GM19328 (cell line): Measurements from ENCODE around the gene NOSIP.

ENCODE experiments used
- ATAC-seq: cut with Tn5 transposase; IDR thresholded peaks from one replicate; pipeline ENCODE4 v1.9.1; 2021; ENCODE audit warnings: mild to moderate bottlenecking, moderate library complexity; ENCODE audit not compliant: unreplicated experiment

The NOSIP gene

GRCh38 chr19:49546825-49547565, 33.4 kb downstream of the NOSIP start:
- no peak for ATAC-seq

GRCh38 chr19:49544154-49544553, 36.2 kb downstream of the NOSIP start:
- no peak for ATAC-seq

DNA sequence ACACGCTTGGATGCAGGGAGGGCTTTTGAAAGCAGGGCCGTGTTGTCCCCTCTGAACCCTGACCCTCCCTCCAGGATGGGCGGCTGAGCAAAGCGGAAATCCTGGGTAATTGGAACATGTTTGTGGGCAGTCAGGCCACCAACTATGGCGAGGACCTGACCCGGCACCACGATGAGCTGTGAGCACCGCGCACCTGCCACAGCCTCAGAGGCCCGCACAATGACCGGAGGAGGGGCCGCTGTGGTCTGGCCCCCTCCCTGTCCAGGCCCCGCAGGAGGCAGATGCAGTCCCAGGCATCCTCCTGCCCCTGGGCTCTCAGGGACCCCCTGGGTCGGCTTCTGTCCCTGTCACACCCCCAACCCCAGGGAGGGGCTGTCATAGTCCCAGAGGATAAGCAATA, 37.3 kb downstream of the NOSIP start:
- no peak for ATAC-seq

- no peak for ATAC-seq
Observed at GRCh38 chr19:49542446-49542845, 37.9 kb downstream of the NOSIP start.

- ATAC-seq: no peak
Observed at GRCh38 chr19:49541914-49542313, 38.4 kb downstream of the NOSIP start.

DNA sequence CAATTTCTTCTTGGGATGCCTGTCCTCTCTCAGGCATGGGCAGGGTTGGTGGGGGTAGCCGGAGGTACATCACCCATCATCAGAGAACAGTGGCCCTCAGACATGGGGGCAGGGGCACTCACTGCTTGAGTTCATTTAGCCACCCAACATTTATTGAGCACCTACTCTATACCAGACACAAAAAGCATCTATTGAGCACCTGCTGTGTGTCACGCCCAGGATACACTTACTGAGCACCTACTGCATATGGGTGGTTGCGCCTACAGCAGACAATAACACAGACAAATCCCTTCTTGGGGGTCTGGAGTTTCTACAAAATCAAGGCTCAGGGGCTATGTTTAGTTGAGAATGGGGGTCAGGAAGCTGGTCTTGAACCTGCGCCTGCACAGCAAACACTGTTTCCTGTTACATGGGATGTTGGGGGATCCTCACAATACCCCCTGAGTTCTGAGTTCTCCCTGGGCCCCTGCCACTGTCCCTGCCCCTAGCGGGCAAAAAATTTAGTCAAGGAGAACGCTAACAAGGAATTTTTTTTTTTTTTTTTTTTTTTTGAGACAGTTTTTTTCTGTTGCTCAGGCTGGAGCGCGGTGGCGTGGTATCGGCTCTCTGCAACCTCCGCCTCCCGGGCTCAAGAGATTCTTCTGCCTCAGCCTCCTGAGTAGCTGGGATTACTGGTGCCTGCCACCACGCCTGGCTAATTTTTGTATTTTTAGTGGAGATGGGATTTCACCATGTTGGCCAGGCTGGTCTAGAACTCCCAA, 41.0 kb downstream of the NOSIP start:
- ATAC-seq: no peak

DNA sequence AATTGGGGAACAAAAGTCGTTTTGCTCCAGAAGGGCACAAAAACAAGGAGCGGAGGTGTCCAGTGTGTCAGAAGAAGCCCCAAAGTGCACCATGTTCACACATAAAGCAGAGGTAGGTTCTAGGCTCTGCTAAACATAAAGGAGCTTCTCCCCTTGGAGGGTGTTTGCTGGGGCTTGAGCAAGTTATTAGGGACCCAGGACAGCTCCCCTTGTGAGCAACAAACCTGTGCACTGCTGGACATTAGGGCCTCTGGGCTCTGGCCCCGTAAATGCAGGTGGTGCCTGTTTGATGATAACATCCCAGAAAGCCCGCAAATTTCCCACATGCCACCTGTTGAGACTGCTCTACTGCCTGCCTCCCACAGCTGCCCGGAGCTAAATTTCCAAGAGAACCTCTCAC, 41.7 kb downstream of the NOSIP start:
- ATAC-seq: no peak

DNA sequence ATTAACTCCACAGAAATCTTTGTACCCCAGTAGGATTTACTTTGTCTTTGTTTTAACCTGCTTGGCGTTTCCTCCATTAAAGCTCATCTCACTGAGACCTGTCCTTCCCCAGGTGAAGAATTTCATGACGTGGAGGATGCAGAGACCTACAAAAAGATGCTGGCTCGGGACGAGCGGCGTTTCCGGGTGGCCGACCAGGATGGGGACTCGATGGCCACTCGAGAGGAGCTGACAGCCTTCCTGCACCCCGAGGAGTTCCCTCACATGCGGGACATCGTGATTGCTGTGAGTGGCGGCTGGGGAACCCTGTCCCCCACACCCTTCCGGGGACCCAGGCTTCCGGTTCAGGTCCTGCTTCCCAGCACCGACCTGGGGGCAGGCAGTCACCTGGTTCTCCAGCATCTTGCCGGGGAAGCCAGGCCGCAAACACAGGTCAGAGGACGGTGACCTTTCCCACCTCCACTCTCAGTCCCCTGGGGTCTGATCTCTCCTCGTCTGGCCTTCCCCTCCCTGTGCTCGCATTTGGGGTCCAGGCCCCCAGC, 43.4 kb downstream of the NOSIP start:
- ATAC-seq: no peak

- no peak for ATAC-seq
Observed at GRCh38 chr19:49534632-49535385, 45.5 kb downstream of the NOSIP start.

GRCh38 chr19:49533551-49534488, 46.5 kb downstream of the NOSIP start:
- ATAC-seq: no peak

DNA sequence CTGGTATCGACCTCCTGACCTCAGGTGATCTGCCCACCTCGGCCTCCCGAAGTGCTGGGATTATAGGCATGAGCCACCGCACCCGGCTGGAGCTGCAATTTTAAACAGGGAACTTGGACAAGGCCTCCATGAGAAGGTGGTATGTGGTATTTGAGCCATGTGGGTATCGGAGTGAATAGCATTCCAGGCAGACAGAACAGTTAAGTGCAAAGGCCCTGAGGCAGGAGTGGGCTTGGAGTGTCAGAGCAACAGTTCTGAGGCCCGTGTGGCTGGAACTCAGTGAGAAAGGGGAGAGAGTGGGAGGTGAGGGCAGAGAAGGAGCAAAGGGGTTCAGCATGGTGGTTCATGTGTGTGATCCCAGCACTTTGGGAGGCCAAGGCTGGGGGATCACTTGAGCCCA, 49.6 kb downstream of the NOSIP start:
- no peak for ATAC-seq

DNA sequence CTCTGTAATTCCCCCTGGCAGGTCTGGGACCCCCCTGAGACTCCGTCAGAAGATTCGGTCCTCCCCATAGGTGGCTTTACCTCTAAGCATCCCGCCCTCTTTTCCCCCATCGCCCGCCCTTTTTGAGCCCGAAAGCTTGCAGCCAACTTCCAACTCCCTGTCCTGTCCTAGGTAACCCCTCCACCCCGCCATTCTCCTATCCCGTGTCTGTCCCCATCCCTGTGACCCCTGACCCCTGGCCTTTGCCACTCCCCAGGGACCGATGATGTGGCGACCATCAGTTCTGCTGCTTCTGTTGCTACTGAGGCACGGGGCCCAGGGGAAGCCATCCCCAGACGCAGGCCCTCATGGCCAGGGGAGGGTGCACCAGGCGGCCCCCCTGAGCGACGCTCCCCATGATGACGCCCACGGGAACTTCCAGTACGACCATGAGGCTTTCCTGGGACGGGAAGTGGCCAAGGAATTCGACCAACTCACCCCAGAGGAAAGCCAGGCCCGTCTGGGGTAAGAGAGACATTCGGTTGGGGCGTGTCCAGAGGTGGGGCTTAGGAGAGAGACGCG, 52.1 kb downstream of the NOSIP start:
- no peak for ATAC-seq

DNA sequence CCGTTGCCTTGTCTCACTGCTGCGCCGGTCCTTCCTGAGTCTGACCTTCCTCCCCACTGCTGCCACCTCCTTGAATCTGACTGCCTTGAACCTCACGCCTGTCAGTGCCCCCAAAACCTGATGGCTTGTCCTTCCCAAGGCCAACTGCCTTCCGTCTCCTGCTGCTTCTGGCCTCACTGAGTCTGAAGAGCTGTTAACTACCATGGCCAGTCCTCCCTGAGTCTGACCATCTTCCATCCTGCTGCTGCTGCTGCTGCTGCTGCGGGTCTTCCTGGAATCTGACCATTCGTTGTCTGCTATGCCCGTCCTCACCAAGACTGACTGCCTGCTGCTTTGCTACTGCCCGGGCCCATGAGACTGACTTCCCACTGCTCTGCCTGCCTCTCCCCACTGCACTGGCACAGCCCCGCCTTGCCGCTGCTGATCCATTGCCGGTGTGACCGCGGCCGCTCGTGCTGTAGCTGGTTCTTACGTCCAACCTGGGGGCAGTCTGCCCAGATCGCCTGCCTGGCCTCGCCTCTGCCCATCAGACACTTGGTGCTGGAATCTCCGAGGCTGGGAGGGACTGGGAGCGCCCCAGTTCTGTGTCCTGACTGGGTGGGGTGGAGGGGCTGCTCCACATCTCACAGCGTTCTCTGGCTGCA, 55.4 kb downstream of the NOSIP start:
- no peak for ATAC-seq

DNA sequence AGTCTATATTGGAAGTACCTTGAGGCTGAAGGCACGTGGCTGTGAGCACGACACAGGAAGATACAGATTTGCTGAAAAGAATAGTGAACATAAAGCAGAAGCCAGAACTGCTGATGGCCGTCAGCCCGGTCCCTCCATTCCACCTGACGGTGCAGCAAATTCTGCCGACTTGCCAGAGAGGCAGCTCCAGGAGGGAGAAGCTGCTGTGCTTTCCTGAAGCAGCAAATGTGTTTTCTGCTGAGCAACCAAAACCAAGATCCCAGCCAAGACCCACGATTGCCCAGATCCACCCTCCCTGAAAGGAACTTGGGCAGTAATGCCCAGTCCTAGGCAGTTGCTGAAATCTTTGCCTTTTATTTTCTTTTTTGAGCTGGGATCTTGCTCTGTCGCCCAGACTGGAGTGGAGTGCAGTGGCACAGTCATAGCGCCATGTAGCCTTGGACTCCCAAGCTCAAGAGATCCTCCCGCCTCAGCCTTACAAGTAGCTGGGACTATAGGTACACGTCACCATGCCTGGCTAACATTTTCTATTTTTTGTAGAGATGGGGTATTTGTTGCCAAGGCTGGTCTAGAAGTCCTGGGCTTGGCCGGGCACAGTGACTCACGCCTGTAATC, 59.5 kb downstream of the NOSIP start:
- no peak for ATAC-seq

GRCh38 chr19:49518033-49518432, 62.3 kb downstream of the NOSIP start:
- ATAC-seq: no peak

- no peak for ATAC-seq
Observed at GRCh38 chr19:49515767-49516166, 64.6 kb downstream of the NOSIP start.

GRCh38 chr19:49514151-49514550, 66.2 kb downstream of the NOSIP start:
- no peak for ATAC-seq

DNA sequence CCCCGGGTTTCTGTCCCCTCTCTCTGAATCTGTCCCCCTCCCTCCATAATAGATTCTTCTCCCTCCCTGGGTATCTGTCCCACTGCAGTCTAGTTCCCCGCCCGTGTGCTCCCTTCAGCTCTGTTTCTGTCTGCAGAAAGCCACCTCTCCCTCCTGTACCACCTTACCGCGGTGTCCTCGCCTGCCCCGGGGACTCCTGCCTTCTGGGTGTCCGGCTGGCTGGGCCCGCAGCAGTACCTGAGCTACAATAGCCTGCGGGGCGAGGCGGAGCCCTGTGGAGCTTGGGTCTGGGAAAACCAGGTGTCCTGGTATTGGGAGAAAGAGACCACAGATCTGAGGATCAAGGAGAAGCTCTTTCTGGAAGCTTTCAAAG, 66.6 kb downstream of the NOSIP start:
- ATAC-seq: no peak
